GM18519 (cell line): Measurements from ENCODE around the gene COX6A1.

ENCODE experiments used
- ATAC-seq: cut with Tn5 transposase; IDR thresholded peaks from one replicate; pipeline ENCODE4 v1.9.1; 2021; ENCODE audit warnings: mild to moderate bottlenecking, moderate library complexity; ENCODE audit not compliant: unreplicated experiment, low FRiP score

Gene COX6A1

DNA sequence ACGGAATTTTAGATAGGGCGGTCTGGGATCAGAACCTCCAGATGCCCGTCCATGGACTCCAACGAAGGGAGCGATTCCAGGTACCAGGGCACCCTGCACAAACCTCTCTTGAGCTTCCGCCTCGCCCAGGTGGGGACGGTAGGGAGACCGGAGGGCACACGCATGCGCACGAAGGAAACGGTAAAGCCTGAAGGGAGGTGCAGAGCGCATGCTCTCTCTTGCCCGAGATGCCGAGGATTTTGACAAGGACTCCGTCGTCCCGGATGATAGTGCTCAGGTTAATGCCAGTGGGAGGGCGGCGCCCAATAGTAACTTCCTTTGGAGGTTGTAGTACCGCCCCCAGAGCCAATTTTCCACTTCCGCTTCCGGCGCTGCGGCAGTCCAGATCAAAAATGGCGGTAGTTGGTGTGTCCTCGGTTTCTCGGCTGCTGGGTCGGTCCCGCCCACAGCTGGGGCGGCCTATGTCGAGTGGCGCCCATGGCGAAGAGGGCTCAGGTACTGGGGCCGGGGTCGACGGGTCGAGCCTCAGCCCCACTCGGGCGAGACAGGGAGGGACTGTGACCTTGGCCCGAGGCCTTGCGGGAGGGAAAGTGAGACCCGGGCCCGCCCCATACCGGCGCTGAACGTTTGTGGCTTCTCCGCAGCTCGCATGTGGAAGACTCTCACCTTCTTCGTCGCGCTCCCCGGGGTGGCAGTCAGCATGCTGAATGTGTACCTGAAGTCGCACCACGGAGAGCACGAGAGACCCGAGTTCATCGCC, at the start of gene COX6A1:
Gene COX6A1, plus strand, starts transcription at position 379 of the 760 bp plus-strand sequence. Its CDS starts 14 bp downstream, at position 393.
- ATAC-seq, result peak; percentile 89

DNA sequence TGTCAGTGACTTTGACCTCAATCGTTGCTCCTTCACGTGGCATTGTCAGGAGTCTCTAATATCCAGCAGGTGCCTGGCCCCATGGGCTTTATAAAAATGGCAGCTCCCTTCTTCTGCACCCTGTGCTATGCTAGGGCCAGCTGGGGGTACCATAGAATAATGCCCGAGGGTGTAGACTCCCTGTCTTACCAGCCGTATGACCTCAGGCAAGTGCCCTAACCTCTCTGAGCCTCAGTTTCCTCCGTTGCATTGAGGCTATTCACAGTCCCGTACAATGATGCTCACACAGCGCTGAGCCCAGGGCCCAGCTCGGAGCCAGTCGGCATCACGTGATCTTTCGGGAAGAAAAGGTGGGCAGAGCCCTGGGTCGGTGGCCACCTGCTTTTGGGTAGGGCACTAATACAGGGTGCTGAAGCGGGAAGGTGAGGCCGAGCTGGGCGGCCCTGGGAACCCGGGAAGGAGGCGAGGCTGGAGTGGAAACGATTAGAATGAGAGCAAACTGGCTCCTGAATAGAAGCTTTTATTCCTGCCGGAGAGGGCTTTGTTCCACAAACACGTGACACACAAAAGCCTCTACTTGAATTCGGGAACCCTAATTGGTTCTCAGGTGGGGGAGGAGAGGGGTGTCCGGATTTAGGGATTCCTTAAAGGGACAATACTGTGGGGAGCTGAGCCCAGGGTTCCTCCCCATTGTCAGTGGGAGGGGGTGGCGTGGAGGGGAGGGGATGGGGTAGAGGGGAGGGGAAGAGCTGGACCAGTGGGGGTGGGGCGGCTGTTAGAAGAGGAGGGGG, 49.0 kb upstream of the COX6A1 start:
- no peak for ATAC-seq

DNA sequence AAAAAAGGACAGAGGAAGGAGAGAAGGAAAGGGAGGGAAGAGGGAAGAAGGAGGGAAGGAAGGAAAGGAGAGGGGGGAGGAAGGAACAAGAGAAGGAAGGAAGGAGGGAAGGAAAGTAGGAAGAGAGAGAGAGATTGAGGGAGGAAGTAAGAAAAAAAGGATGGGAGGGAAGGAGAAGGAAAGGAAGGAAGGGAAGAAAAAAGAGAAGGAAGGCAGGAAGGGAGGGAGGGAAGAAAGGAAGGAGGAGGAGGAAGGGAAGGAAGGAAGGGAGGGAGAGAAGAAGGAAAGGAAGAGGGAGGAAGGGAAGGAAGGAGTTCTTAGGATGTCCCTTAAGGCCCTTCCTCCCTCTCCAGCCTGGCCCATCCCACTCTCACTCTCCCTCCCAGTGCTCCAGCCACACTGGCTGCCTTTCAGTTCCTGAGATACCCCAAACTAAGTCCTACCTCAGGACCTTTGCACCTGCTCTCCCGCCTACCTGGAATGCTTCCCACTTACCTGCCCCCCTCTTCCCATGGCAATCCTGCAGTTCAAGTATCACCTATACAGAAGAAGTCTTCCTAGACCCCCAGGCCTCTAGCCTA, 47.3 kb upstream of the COX6A1 start:
- no peak for ATAC-seq

DNA sequence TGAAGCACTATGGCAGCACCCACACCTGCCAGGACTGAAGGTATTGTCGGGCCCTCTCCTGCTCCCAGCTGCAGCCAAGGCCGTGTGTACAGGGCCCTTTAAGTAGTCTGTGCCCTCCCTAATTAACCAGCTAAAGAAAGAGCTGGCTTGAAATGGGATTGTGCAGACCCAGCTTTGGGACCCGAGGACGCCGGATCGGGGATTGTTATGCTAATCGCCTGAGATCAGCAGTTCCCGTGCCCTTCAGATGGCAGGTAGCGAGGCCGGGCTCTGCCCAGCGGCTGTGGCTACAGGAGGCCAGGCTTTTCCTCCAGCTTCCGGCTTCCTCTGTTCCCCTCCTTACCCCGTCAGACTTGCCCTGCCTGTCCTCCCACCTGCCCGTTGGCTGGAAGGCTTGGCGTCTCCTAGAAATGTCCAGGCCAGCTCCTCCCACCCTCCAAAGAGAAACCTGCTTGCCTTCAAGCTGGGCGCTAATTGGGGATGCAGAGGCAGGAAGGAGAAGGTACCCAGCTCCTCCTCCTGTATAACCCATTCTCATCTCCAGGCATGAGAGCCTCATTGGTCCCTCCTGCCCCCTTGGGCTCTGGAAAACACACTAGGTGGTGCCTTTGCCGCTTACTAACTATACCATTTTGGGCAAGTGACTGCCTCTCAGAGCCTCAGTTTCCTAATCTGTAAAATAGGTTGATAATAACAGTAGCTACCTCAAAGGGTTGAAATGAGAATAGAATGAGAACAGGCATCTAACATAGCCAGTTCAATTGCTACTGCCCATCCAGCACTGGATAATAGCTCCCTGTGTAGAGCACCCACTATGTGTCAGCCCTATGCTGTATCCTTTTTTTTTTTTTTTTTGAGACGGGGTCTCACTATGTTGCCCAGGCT, 43.2 kb upstream of the COX6A1 start:
- ATAC-seq, result no peak

DNA sequence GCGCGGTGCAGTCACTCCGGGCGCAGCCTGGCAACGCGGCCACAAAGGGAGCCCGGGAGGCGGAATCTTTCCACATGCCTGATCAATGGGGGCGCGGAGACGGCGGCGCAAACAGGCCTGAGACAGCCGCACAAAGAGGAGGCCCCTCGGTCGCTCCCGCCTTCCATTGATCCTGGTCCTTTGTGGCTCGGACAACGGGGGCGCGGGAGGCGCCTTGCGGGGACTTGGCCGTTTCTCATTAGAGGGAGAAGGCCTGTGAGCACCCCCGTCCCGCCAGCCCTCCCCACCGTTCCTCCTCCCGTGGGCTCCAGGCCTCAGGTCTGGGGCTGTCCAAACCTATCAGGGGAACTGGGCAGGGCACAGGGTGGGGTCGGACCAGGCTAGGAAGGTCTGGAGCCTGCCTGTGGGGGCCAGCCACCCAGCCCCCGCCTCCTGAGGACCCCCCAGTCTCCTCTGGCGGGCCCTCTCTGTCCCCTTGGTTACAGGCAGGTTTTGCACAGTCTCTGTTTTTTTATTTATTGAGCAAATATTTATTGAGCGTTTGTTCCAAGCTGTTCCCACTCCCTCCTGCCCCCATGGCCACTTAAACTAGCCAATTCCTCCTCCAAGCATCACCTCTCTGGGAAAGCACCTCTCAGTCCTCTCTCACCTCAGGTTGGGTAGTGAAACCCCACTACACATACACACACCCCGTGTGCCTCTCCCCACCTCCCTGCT, 39.9 kb upstream of the COX6A1 start:
- ATAC-seq, result no peak

DNA sequence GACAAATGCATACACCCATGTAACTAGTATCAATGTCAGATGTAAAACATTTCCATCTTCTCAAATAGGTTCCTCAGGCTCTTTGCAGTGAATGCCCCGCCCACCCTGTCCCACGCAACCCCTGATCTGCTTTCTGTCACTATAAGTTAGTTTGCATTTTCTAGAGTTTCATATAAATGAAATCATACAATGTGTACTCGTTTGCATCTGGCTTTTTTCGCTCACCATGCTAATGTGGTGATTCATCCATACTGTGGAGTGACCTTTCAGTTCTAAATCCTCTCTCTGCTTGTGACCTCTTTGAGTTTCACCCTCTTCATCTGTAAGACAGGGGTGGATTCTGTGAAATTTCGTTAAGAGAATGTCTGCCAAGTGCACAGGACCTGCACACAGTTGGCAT, 38.4 kb upstream of the COX6A1 start:
- no peak for ATAC-seq

DNA sequence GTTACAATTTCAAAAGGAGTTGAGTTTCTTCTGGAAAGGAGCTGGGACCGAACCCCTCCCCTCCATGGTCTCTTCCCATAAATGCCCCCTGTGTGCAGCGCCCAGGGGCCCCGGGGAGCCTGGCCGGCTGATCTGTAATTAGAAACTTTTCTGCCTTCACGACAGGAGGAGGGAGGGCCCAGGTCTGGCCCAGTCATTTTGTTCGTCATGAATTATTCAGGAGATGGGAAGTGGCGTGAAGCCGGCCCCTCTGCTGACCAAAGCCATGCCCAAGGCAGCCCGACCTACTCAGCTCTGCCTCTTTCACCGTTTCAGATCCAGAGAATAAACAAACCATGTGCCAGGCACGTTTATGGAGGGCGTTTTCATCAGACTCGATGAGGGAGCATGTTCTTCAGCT, 35.7 kb upstream of the COX6A1 start:
- no peak for ATAC-seq

DNA sequence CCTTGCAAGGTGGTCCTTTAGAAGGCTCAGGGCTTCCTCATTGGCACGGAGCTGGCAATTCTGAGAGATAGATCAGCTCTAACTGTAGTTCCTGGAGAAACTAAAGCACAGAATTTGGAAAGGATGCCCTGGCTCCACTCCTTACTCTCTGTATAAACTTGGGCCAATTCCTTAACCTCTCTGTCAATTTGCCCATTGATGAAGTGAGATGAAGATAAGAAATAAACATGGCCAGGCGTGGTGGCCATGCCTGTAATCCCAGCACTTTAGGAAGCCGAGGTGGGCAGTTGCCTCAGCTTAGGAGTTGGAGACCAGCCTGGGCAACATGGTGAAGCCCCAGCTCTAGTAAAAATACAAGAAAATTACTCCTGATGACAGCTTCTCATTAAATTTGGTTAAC, 34.0 kb upstream of the COX6A1 start:
- ATAC-seq, result no peak

DNA sequence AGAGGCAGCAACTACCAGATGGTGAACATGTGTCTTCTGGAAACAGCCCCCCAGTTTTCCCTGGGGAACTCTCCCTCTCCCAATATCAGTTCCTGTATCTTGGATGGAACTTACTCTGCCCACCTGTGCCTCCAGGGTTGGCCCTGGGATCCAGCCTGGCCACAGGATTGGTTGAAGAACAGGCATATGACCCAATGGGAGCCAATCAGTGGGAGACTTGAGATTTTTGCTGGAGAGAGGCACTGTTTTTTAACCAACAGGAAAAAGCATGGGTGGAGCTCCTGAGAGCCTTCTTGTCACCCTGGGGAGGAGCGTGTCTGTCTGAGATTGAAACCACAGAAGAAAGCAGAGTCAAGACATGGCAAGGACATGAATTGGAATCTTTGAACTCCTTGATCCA, 33.6 kb upstream of the COX6A1 start:
- ATAC-seq, result no peak

DNA sequence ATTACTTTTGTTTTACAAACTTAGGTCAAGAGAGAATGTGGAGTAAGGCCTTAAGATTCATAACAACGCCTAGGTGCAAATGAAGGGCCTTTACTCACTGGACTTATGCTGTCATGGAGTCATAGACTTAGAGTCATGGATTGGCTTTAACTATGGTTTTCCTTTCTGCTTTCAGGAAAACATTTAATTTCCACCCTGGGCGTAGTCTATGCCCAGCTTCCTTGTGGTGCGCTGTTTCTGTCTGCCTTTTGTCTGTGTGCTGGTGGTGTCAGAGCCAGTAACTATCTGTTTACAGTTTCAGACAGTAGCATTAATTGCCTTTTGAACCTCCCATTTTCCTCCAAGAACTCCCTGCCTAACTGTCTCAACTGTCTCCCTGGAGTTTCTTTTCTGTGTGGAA, 31.8 kb upstream of the COX6A1 start:
- no peak for ATAC-seq

DNA sequence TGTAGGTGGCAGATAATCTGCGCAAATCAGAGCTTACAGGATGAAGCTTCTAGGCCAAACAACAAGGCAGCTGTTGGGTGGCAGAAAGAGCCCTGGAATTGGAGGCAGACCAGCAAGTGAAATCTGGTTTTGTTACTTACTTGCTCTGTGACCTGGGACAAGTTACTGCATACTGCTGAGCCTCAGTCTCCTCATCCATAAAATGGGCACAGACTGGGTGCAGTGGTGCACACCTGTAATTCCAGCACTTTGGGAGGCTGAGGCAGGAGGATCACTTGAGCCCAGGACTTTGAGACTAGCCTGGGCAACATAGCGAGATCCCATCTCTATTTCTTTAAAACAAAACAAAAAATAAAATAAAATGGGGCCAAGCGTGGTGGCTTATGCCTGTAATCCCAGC, 31.4 kb upstream of the COX6A1 start:
- no peak for ATAC-seq

DNA sequence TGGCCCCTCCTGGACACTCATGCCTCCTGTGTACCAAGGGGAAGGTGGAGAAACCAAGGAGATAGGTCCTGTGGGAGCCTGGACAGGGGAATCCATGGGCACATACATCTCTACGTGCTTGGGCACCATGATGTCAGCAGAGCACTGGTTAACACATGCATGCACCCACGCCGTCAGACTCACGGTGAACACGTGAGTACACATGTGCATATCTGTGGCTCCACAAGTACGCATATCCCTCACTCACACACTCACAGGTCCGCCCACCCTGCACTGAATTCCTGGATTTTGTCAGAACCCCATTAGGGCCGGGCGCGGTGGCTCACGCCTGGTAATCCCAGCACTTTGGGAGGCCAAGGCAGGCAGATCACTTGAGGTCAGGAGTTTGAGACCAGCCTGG, 29.1 kb upstream of the COX6A1 start:
- ATAC-seq, result no peak

DNA sequence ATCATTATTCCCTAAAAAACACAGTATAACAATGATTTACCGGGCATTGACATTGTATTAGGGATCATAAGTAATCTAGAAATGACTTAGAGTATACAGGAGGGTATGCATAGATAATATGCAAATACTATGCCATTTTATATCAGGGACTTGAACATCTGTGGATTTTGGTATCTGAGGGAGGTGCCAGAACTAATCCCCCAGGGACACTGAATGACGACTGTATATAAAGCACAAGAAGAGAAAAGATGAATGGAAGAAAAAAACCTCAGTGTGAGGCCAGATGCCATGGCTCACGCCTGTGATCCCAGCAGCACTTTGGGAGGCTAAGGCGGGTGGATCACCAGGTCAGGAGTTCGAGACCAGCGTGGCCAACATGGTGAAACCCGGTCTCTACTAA, 25.5 kb upstream of the COX6A1 start:
- ATAC-seq, result no peak

DNA sequence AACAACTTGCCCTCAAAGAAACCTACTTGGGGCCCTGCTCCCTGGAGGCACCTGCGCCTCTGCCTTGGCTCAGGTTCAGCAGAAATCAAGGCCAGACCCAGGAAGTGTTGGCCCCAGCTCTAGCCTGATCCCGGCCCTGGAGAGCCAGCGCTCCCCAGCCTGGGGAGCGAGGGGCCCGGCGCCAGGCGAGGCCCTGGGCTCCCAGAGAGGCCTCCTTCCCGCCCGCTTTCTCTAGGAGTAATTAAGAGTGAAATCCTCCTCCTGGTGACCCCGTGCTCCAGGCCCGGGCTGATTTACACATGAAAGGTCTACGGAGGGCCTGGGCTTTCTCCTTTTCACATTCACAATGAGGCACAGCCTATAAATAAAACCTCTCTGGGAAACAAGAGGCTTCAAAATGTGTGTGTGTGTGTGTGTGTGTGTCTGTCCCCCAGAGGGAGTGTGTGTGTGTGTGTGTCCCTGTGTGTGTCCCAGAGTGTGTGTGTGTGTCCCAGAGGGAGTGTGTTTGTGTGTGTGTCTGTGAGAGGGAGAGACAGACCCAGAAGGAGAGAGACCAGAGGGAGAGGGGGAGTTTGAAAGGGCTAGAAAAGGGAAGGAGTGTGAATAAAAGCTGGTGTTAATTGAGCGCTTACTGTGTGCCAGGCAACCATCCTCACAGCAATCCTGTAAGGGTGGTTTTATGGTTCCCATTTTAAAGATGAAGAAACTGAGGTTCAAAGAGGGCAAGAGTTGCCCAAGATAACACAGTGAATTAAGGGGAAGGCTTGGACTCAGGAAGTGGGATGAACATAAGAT, 23.8 kb upstream of the COX6A1 start:
- no peak for ATAC-seq

DNA sequence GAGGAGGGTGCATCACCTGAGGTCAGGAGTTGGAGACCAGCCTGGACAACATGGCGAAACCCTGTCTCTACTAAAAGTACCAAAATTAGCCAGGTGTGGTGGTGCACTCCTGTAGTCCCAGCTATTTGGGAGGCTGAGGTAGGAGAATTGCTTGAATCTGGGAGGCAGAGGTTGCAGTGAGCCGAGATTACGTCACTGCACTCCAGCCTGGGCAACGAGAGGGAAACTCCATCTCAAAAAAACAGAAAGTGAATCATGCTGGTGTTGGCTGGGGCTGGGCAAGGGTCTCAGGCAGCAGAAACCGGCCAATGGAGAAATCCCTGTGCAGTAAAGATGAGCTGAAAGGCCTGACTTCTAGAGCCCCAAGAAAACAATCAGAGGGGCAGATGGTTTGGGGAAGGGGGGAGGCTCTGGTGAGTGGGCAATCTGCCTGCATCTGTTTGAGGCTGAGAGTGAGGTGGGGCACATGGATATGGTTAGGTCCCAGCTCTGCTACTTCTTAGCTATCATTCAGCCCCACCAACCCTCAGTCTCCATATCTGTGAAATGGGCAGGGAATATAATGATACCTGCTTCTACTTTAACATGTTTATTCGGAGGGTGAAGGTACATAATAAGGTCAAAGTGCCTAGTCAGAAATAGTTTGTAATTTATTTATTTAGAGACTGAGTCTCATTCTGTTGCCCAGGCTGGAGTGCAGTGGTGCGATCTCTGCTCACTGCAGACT, 21.3 kb upstream of the COX6A1 start:
- no peak for ATAC-seq

DNA sequence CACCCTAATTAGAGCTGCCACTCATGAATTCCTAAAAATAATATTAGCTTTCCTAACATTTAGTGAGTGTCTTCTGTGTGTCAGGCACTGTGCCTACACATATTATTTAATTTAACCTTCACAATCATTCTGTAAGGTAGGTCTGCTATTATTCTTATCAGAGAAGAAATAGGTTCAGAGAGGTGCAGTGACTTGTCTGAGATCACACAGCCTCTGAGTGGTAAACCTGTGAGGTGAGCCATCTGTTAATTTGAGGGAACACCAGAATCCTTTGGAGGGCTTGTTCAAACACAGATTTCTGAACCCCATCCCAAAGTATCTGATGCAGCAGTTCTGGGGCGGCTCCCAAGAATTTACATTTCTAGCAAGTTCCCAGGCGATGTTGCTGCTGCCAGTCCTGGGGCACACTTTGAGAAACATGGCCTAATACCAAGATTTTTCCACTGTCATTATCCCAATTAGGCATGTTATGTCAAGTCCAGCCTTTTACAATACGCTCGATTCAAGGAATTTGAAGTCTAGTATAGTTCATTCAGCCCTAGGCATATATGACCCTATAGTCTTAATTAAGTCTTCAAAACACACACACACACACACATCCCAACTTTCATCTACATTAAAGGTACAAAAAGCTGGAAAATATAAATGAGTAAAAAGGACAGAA, 19.9 kb upstream of the COX6A1 start:
- ATAC-seq, result no peak

DNA sequence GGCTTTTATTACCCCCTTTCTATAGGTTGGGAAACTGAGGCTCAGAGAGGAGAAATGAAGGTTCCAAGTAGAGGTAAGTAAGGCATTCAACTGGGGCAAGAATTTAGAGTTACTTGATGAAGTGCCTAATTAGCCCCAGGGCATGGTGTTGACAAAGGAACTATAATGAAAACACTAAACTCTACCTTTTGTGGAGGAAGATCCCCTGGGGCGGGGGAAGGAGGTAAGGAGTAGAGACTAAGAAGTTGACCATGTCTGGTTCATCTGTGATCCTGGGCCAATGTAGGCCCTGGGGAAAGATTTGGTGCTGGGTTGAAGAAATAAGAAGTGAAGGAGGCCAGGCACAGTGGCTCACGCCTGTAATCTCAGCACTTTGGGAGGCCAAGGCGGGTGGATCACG, 16.2 kb upstream of the COX6A1 start:
- no peak for ATAC-seq

DNA sequence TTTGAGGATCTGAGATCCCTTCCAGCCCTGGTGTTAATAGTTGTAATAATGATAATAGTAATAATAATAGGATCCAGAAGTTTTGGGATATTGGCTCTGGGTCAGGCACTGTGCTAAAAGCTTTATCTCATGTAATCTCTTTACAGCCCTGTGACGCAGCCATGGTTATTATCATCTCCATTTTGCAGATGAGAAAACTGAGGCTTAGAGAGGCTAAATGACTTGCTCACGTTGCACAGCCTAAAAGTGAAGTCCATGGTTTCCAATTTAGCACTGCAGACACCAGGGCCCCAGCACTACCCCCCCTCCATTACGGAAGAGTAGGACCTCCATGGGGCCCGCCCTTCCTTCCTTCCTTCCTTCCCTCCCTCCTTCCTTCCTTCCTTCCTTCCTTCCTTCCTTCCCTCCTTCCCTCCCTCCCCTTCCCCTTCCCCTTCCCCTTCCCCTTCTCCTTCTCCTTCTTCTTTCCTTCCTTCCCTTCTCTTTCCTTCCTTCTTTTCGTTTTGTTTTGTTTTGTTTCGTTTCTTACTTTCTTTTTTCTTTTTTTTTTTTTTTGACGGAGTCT, 14.9 kb upstream of the COX6A1 start:
- ATAC-seq, result no peak
